Left cardiac atrium (tissue), 4 donors: Measurements from ENCODE around the gene RBM19. TPM values are rescaled to one million over a fixed set of nuclear protein-coding genes. Genes with fewer than 3 reads are reported as not detected.
"Not testable (repeated sequence)": the region's sequence is repeated elsewhere in the genome, so short reads cannot be mapped to it uniquely, and the experiment has no call there.

Experiments used
- ATAC-seq, 2 donors: fragments of 200-7000 bp; cut with Tn5 transposase; one replicate each; pipeline ENCODE4 v1.9.1; 2020; ENCODE audit warnings: mild to moderate bottlenecking in 2 of 2, moderate library complexity in 2 of 2
- DNase-seq: peaks from one replicate; pipeline ENCODE4 v3.0.0-alpha.2; 2020
- intact Hi-C, 2 donors: fragments of 100-400 bp; cut with DNase I; formaldehyde crosslinking; loops; one replicate each; pipeline versions ENCODE4 v1.14.1 to v1.15.1; 2022 to 2023
- total RNA-seq, 2 donors: library from RNA; stranded (reverse); fragmentation: NEBNext Ultra II Directional; extraction: Animal tissue kit (Norgen Biotek cat#: 25700); gene quantifications; one replicate each; pipeline ENCODE4 v1.2.1, GENCODE V29; 2021
- donor health status: DM: no; HTN: yes; CAD: no.
- donor health status: DM: no; HTN: yes; CAD: no; lungs with severe emphysema.
- donor health status: DM: yes; HTN: yes; CAD: no.
- donor health status: Dilated cardiomyopathy.

Gene RBM19
- total RNA-seq, 2 donors from 2014 or later: 18.1 to 18.8 TPM

- DNase-seq: no peak
- intact Hi-C loops: no loop called here
- no peak for ATAC-seq
These were observed 135.1 kb downstream of the RBM19 start for GRCh38 chr12:113831016-113831415.

DNA sequence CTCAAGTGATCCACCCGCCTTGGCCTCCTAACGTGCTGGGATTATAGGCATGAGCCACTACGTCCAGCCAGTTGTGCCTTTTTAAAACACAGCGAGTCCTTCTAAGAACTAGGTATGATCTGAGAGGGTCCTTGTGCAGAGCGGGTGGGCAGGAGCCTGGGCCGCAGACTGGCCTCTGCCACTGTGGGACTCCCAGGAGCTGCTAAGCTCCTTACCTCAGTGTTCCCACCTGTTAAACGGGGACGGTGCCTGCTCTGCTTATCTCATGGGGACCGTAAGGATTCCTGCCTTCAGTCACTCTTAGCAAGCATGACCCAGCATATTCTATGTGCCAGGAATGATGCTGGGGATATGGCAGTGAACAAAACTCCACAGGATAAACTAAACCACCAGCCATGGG, 136.9 kb downstream of the RBM19 start:
- DNase-seq (no peak), ATAC-seq (no peak)
- intact Hi-C loops: no loop called here

- intact Hi-C loops: no loop called here
- no peak for ATAC-seq
- DNase-seq: no peak
These were observed 138.5 kb downstream of the RBM19 start for GRCh38 chr12:113827539-113828114.

GRCh38 chr12:113826805-113827538, 139.2 kb downstream of the RBM19 start:
- ATAC-seq (no peak), DNase-seq (no peak)
- intact Hi-C loops: no loop called here

DNA sequence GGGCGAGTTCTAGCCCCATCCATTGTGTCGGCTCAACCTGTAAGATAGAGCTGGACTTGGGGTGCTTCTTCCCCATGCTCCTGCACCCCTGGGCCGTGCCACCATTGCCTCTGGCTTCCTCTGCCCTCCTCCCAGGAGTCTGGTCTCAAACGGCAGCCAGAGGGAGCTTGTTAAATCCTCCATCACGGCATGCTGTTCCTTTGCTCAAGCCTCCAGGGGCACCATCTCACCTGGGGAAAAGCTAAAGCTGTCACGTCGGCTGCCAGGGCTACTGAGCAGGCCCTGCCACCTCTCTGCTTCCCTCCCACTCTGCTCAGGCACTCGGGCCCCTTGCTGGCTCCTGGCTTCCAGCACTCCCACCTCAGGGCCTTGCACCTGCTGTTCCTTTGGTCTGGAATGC, 140.4 kb downstream of the RBM19 start:
- intact Hi-C loops: no loop called here
- DNase-seq (no peak), ATAC-seq (no peak)

DNA sequence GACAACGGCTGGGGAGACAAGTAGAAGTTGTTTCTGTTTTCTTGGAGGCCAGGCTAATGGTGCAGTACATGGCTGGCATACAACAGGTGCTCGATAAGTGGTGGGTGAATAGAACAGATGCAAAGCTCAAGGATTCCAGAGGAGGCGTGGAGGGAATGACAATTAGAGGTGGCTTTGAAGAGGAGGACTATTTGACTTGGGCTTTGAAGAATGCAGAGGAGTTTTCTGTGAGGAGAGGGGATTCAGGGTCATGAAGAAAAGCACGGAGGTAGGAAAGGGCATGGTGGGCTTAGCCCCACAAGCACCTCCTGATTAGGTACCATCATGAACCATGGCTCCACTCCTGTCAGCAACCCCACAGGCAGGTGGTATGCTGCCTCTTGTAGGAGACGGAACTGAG, 142.3 kb downstream of the RBM19 start:
- no peak for DNase-seq
- intact Hi-C loops: no loop called here
- ATAC-seq: no peak

DNA sequence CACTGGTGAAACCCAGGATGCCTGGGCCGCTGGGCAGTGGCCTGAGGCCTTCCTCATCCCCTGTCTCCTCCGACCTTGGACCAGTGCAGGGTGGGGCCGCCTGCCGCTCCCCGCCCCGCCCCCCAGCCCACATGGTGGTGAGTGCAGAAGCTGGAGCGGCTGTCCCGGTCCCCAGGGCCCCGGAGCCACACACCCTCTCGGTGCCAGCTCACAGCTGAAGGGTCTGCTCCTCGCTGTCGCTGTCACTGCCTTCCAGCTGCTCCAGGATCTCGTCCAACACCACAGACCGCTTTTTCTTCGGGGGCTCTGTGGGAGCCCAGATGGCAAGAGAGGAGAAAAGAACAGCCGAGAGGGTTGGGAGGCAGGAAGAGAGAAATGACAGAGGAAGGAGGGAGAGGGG, 143.1 kb downstream of the RBM19 start:
- ATAC-seq (peak in 1 of 2 donors; percentile 44), DNase-seq (no peak)
- intact Hi-C loops: no loop called here

- no peak for DNase-seq
- intact Hi-C loops: no loop called here
- no peak for ATAC-seq
These were observed 145.3 kb downstream of the RBM19 start for GRCh38 chr12:113820842-113821241.

- DNase-seq: no peak
- ATAC-seq: no peak
- intact Hi-C loops: no loop called here
These were observed 145.8 kb downstream of the RBM19 start for GRCh38 chr12:113820309-113820708.

GRCh38 chr12:113819495-113819894, 146.6 kb downstream of the RBM19 start:
- no peak for ATAC-seq

GRCh38 chr12:113818833-113819232, 147.3 kb downstream of the RBM19 start:
- no peak for ATAC-seq
- DNase-seq: no peak
- intact Hi-C loops: no loop called here

More at GRCh38 chr12:113819495-113819894, 146.6 kb downstream of the RBM19 start:
- no peak for DNase-seq
- intact Hi-C loops: no loop called here

DNA sequence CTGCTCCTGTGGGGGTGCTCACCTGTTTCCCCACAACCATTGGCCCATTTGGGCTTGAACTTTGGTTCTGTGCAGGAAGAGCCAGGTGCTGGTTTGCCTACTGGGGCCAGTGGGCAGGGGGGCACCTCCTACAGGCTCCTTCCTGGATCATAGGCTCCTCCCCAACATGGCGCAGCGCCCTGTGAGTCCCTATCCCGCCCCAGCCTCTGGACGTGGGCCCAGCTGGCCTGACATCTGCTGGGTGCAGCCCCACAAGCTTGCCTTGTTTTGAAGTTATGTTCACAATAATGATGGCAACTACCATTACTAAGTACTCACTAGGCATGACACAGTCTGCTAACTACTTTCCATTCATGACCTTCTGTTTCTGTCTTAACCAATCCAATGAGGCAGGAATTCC, 147.8 kb downstream of the RBM19 start:
- no peak for ATAC-seq
- intact Hi-C loops: no loop called here
- DNase-seq: no peak

- intact Hi-C loops: no loop called here
- no peak for DNase-seq
- ATAC-seq: no peak
These were observed 149.3 kb downstream of the RBM19 start for GRCh38 chr12:113816866-113817265.

DNA sequence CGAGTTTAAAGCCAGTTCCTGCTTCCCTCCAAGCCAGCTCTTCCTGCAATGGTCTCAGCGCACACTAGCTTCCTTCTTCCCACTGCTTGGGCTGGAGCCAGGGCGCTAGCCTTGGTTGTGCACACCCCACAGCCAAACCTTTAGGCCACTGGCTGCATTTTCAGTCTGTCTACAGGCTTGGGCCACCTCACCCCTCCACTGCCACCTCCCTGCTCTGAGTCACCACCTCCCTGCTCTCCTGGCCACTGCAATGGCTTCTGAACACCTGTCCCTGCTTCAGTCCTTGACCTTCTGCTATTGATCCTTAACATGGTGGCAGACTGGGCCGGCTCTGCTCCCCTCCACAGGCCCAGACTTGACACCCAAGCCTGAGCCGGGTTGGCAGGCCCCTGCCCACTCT, 151.1 kb downstream of the RBM19 start:
- ATAC-seq (no peak), DNase-seq (no peak)
- intact Hi-C loops: no loop called here

DNA sequence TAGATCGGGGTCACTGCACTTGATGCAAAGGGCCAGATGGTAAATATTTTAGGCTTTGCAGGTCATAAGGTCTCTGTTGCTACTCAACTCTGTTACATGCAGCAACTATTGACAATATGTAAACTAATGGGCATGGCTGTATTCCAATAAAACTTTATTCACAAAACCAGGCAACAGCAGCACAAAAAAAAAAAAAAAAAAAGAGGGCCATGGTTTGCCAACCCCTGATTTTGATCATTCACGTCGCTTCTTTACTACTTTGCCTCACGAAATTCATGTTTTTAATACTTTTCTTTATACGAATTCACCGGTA, 152.9 kb downstream of the RBM19 start:
- no peak for ATAC-seq
- intact Hi-C loops: no loop called here
- no peak for DNase-seq

- ATAC-seq: no peak
- DNase-seq: no peak
- intact Hi-C loops: no loop called here
These were observed 153.5 kb downstream of the RBM19 start for GRCh38 chr12:113812411-113813228.

- DNase-seq, ATAC-seq, intact Hi-C loops: not testable (repeated sequence)
These were observed 156.5 kb downstream of the RBM19 start for GRCh38 chr12:113809462-113810220.

- DNase-seq: no peak
- intact Hi-C loops: no loop called here
- no peak for ATAC-seq
These were observed 157.8 kb downstream of the RBM19 start for GRCh38 chr12:113808095-113808951.

DNA sequence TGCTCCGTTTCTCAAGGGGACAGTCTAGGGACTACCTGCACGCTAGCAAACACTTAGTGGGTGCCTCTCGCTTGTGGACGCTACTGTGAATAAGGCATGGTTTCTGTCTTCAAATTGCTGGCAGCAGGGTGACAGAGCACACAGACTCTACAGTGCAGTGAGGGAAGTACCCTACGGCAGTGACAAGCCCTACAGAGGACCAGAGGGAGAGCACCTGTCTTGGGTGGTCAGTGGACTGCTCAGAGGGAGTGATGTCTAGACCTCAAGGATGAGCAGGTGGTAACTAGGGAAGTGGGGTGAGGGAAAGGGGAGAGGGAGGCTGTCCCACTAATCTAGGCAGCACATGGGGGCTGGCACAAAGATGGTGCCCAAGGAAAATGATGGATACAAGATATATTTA, 160.5 kb downstream of the RBM19 start:
- DNase-seq (no peak), ATAC-seq (no peak)
- intact Hi-C loops: no loop called here
